A673 (cell line): ENCODE results near the gene HAUS7.

Source experiments
- CTCF ChIP-seq: fragments of 300-800, 200-600 bp; sonication (generic); conservative IDR thresholded peaks from 2 replicates; pipeline ENCODE4 v1.5.1; 2017; ENCODE audit warnings: low read depth, mild to moderate bottlenecking, antibody characterized with exemption, low read length, moderate library complexity, mixed read lengths
- EZH2 ChIP-seq: fragments of 200-600 bp; sonication (generic); IDR thresholded peaks from 2 replicates; pipeline ENCODE4 v1.6.1; 2017; ENCODE audit warnings: borderline replicate concordance, low read depth, mild to moderate bottlenecking, mixed read lengths, antibody characterized with exemption, low read length; ENCODE audit not compliant: poor library complexity, severe bottlenecking

- TF ChIP-seq CTCF, result no peak; the same call in 1 of the 2 replicates
- no peak for TF ChIP-seq EZH2
These were observed 25.0 kb upstream of the HAUS7 start for GRCh38 chrX:153495362-153495751.
